HG03442 (cell line): ENCODE results near the gene SNX5.

Source experiments
- ATAC-seq: cut with Tn5 transposase; IDR thresholded peaks from one replicate; pipeline ENCODE4 v1.9.1; 2021; ENCODE audit warnings: mild to moderate bottlenecking, moderate library complexity; ENCODE audit not compliant: unreplicated experiment

The SNX5 gene

DNA sequence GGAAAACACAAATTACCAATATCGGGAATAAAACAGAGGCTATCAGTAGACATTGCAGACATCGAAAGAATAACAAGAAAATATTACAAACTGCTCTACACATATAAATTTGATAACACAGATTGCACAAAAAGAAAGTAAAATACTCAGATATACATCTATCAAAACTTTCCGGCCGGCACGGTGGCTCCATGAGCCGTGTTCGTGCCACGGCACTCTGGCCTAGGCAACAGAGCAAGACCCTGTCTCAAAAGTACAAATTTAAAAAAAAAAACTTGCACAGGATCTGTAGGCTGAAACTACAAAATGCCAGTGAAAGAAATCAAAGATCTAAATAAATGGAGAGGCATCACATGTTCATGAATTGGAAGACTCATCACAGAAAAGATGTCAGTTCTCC is 49.4 kb downstream of the SNX5 start:
- no peak for ATAC-seq

DNA sequence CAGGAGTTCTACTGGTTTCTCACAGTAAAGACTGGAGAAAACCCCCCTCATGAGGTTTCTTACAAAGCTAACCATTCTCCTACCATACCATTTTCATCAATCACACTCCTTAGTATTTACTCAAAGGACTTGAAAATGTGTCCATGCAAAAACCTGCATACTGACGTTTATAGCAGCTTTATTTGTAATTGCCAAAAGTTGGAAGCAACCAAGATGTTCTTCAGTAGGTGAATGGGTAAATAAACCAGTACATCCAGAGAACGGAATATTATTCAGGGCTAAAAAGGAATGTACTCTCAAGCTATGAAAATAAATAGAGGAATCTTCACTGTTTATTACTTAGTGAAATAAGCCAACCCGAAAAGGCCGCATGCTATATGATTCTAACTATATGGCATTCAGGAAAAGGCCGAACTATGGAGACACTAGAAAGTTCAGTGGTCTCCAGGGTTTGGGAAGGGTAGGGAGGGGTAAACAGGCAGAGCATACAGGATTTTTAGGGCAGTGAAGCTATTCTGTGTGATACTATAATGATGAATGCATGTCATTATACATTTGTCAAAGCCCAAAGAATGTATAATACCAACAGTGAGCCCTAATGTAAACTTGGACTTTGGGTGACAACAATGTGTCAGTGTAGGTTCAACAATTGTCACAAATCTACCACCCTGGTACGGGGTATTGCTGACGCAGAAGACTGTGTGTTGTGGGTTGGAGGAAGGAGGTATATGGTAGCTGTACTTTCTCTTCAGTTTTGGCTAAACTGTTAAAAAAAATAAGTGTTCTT is 50.6 kb downstream of the SNX5 start:
- no peak for ATAC-seq

DNA sequence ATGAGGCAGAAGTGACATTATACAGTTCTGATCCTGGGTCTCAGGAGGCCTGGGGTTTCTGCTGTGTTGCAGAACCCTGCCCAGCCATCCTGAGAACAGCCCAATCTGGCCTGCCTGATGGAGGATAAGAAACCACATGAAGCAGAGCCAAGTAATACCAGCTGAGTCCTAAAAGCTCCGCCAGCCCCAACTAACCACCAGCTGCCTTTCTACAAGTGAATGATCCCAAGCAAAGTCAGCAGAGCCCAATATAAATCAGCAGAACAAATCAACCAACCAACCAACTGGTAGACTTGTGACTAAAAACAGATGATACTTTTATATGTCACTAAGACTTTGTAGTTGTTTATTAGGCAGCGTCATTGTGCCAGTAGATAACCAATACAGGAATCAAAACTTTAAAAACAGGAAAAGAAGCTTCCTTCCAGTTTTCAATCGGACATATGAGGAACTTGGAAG is 52.1 kb downstream of the SNX5 start:
- ATAC-seq, result no peak

DNA sequence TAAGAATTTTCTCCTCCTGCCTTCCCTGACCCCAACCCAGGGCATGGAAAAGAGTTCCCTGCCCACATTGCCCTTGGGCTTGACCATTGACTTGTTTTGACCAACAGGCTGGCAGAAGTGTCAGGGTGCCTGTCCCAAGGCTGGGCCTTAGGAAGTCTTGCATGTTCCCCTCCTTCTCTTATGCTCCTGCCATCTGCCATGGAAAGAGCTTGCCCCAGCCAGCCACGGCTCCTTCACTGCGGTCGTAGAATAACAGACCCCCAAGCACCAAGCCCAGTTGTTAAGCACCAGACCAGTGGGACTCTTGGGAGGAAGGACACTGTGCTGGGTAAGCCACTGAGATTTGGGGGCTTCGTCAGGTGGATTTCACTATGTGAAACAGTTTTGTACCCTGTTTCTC is 53.6 kb downstream of the SNX5 start:
- no peak for ATAC-seq

DNA sequence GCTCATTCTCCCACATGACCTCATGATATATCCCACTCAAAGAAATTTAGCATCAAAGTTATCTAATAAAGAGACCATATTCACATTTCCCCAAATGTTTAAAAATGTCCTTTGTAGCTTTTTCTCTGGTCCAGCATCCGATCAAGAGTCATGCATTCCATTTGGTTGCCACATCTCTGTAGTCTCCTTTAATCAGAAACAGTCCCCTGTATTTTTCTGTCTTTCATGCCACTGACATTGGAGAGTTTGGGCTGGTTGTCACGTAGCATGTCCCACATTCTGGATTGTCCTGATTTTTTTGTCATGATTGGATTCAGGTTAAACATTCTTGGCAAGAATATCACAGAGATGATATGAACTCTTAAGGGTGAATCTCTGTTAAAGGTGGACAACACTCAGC is 55.7 kb downstream of the SNX5 start:
- ATAC-seq, result no peak

DNA sequence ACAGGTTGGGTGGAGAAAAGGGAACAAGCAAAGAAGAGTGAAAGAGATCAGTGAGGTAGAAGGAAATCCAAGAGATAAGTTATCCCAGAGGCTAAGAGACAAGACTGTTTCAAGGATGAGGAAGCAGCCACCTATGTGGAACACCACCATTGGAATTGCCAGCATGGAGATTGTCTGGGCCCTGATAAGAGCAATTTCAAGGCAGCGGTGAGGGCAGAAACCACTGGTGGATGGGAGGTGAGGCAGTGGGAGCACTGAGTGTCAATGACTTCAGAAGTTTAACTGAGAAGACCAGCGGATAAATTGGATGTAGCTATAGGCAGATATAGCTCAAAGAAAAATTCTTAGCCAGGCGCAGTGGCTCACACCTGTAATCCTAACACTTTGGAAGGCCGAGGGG is 56.7 kb downstream of the SNX5 start:
- no peak for ATAC-seq

DNA sequence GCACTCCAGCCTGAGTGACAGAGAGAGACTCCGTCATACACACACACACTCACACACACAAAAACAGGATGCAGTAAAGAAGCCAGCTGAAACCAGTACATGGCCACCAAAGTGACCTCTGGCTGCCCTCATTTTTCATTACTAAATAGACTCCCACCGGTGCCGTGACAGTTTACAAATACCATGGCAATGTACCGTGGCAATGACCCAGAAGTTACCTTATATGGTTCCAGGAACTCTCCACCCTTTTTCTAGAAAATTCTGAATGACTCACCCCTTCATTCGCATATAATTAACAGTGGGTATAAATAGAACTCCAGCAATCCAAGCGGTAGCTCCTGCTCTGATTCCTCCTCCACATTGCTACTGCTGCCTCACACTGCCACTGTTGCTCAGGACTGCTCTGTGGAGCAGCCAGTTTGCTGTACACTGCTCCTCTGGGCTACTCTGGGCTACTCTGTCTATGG is 57.7 kb downstream of the SNX5 start:
- no peak for ATAC-seq

DNA sequence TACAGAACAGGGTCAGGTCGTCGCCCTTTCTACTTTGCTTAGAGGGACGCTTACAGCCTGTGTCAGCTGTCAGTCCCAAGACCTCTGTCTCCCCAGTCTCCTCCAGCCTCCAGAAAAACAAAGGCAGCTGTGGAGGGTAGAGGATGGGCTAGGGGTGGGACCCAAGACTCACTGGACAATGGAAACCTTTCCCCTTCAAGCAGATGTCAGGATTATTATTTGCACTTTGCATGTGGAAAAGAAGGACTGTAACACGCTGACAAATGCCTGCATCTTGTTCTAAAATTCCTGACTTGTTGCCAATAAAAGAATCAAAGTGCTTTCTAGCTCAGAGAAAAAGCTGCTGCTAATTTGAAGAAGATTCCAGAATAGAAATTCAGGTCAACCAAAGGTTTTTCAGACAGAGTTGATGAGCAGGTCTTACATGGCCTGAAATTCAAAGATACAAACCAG is 58.7 kb downstream of the SNX5 start:
- ATAC-seq, result no peak

DNA sequence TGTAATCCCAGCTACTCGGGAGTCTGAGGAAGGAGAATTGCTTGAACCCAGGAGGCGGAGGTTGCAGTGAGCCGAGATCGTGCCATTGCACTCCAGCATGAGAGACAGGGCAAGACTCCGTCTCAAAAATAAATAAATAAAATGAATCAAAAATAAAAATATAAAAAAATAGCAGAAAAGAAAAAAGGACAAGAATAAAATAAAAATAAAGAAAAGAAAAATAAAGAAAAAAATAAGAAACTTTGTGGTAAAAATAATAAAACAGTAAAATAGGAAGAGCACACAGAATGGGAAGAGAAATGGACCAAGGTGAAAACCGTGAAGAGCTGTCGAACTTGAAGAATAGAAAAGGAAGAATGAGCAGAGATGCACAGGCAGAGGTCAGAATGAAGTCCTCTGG is 63.0 kb downstream of the SNX5 start:
- no peak for ATAC-seq

DNA sequence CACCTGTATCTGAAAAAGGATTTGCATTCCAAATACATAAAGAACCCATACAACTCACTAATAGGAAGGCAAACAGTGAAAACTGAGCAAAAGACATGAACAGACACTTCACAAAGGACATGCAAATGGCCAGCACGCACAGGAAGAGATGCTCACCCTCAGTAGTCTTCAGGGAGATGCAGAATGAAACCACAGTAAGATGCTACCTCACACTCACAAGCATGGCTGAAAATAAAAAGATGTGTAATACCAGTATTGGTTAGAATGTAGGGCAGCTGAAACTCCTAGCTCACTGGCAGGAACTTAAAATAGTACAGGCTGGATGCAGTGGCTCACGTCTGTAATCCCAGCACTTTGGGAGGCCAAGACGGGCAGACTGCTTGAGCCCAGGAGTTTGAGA is 64.6 kb downstream of the SNX5 start:
- ATAC-seq, result peak; percentile 82

DNA sequence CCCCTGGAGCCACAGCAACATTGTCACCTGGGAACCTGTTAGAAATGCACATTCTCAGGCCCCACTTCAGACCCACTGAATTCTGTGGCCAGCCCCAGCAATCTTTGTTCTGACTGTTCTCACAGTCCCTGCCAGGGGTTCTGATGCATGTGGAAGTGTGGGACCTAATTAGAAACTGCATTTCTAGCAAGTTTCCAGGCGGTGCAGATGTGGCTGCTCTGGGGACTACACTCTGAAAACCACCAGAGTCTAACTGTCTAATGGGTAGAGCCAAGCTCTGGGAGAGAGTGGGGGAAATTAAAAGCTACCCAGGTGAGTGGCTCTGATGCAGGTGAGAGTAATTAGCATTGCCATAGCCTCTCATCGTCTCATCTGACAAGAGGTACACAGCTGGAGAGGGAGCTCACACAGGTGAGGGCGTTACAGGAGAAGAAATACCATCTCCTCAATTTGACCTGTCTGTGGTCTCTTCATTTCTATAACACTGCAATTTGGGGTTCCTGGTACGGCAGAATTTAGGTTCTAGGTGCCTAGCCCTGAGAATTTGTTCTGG is 66.0 kb downstream of the SNX5 start:
- ATAC-seq, result no peak

DNA sequence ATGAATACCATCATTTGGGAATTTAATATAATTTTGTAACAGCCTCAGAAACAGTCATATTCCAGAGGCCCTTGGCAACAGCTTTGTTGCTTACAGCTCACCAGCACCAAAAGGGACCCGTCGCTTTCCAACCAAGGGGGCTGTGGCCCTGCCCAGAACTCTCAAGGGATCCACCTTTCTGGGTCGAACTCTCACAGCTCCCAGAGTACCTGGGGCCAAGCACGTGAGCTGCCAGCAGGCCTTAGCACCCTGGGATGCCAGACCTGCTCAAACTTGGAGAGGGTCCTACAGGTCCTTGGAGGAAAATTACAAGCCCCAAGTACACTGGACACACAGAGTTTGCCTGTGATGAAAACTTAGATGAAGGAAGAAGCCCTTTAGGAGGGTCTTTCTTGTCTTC is 66.6 kb downstream of the SNX5 start:
- ATAC-seq, result no peak

DNA sequence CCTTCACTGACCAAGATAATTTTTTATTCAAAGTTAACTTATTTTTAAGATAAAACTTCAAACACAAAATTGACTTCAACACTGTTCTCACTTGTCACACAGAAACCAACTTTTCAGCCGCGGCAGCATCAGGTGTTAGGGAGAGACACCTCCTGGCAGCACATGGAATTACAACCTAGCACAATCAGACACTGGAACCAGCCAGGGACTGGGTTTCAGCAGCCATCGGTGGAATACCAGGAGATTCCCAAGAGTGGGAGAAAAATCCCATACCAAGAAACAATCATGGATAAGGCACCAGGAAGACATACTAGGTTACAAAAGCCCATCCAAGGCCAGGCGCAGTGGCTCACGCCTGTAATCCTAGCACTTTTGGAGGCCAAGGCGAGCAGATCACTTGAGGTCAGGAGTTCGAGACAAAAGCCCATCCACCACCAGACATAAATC is 70.0 kb downstream of the SNX5 start:
- ATAC-seq, result no peak

DNA sequence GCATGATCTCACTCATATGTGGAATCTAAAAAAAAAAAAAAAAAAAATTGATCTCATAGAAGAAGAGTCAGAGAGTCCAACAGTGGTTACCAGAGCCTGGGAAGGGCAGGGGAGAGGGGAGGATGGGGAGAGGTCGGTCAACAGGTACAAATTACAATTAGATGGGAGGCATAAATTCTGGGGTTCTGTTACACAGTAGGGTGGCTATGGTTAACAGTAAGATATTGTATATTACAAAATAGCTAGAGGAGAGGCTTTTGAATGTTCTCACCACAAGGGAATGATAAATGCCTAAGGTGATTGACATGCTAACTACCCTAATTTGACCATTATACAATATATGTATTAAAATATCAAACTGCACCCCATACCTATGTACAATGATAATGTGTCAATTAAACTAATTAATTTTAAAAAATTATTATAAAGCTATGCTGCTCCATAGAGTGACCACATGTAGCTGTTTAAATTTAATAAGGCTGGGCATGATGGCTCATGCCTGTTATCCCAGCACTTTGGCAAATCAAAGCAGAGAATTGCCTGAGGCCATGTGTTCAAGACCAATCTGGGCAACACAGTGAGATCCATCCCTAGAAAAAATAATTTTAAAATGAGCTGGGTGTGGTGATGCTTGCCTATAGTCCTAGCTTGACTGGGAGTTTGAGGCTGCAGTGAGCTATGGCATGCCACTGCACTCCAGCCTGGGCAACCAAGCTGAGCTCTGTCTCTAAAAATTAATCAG is 70.9 kb downstream of the SNX5 start:
- ATAC-seq, result no peak

DNA sequence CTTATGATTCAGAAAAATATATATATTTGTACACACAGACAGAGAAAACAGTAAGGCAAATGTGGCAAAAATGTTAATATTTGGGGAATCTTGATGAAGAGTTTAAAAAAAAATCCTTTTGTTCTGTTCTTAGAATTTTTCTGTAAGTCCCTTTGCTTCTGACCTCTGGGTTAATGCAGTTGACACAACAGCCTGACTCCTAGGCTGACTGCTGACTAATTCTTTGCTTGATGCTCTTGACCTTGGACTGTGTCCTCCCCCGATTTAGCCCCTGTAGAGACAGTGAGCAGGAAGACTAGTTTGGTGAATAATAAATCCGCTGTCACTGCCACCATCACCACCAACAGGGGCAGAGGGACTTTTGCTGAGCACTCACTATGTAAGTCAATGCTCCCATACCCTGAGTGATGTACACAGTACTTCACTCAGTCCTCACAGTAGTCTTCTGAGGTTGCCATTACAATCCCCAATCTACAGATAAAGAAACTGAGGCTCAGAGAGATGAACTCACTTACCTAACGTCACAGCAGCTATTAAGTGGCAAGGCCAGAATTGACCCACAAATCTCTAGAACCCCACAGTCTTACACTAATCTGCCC is 71.7 kb downstream of the SNX5 start:
- ATAC-seq, result peak; percentile 40

DNA sequence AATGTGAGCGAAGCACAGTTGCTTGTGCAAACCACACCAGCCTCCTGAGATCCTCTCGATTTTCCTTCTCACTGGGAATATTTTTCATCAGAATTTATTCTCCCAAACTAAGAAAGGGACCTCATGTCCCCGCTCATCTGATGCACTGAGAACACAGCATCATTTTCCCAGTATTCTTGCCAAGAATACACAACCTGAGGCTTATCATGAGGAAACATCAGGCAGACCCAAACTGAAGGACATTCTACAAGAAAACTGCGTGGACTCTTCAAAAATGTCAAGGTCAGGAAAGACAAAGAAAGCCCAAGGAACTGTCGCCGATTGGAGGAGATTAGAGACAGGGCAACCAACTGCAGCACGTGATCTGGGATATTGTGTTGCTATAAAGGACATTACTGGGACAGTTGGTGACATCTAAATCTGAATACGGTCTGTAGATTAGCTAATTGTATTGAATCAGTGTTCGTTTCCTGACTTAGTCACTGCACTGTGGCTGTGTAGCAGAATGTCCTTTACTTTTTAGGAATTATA is 72.3 kb downstream of the SNX5 start:
- no peak for ATAC-seq

DNA sequence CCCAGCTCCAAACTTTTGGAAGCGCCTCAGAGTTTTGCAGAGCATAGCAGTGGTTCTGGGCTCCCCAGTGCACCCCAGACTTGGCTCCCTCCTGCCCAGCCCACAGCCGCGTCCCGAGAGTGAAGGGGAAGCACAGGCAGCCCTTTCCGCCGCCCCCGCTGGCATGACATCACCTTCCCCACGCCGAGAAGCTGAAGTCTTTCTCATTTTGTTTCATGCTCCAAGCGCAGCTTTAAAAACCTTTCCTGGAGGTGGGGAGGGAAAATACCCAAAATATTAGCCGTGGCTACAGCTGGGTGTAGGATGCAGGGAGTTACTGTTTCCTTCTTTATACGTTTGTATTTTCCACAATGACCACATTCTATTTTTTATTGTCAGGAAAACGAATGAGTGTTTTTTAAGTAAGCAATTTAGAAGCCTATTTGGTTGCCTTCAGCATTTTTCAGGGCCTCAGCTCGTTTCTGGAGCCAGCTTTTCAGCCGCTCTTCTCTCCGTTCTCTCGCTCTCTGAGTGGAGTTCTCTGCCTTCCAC is 72.9 kb downstream of the SNX5 start:
- ATAC-seq, result peak; percentile 82

DNA sequence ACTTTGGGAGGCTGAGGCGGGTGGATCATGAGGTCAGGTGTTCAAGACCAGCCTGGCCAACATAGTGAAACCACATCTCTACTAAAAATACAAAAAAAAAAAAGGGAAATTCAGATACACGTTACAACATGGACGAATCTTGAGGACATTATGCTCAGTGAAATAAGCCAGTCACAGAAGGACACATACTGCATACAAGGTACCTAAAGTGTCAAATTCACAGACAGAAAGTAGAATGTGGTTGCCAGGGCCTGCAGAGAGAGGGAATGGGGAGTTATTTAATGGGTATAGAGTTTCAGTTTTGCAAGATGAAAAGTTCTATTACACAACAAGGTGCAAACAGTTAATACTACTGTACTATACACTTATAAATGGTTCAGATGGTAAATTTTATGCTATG is 75.1 kb downstream of the SNX5 start:
- no peak for ATAC-seq

DNA sequence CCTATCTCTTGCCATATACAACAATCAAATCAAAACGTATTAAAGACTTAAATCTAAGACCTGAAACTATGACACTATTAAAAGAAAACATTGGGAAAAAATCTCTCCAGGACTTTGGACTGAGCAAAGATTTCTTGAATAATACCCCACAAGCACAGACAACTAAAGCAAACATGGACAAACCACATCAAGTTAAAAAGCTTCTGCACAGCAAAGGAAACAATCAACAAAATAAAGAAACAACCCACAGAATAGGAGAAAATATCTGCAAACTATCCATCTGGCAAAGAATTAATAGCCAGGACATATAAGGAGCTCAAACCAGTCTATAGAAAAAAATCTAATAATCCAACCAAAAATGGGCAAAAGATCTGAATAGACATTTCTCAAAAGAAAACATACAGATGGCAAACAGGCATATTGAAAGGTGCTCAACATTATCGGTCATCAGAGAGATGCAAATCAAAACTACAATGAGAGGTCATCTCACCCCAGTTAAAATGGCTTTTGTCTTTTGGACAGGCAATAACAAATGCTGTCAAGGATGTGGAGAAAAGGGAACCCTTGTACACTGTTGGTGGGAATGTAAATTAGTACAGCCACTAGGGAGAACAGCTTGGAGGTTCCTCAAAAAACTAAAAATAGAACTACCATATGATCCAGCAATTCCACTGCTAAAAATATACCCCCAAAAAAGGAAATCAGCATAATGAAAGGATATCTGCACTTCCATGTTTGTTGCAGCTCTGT is 76.2 kb downstream of the SNX5 start:
- no peak for ATAC-seq
